Measurements from ENCODE around the gene NDUFB4. TPM values are rescaled to one million over a fixed set of nuclear protein-coding genes. Genes with fewer than 3 reads are reported as not detected.
A peak's percentile ranks its signal among the peaks of the same experiment; 100 is the strongest.

The NDUFB4 gene
- polyA plus RNA-seq (ENCODE audit: insufficient read length) = 167 TPM
- long read RNA-seq, donor 1, transcript NDUFB4-201 (3 exons, 671 nt) = major isoform, 251 of 284 reads
- long read RNA-seq, donor 1, transcript NDUFB4-206 (2 exons, 425 nt) = minor isoform, 28 of 284 reads
- long read RNA-seq, donor 1, partial matches to known transcripts = 0 of 284 reads
- long read RNA-seq, donor 1, other reads (novel, unspliced or antisense) = 0 of 284 reads
- long read RNA-seq, donor 2, transcript NDUFB4-201 (3 exons, 671 nt) = major isoform, 197 of 233 reads
- long read RNA-seq, donor 2, transcript NDUFB4-206 (2 exons, 425 nt) = minor isoform, 22 of 233 reads
- long read RNA-seq, donor 2, transcript NDUFB4-203 (2 exons, 1,426 nt) = minor isoform, 5 of 233 reads
- long read RNA-seq, donor 2, partial matches to known transcripts = 6 of 233 reads
- long read RNA-seq, donor 2, other reads (novel, unspliced or antisense) = 0 of 233 reads
- long read RNA-seq, donor 3, transcript NDUFB4-206 (2 exons, 425 nt) = minor isoform, 18 of 156 reads
- long read RNA-seq, donor 3, transcript NDUFB4-201 (3 exons, 671 nt) = major isoform, 134 of 156 reads
- long read RNA-seq, donor 3, partial matches to known transcripts = 0 of 156 reads
- long read RNA-seq, donor 3, other reads (novel, unspliced or antisense) = 0 of 156 reads
- long read RNA-seq, donor 4, transcript NDUFB4-201 (3 exons, 671 nt) = major isoform, 47 of 68 reads
- long read RNA-seq, donor 4, transcript NDUFB4-206 (2 exons, 425 nt) = minor isoform, 13 of 68 reads
- long read RNA-seq, donor 4, partial matches to known transcripts = 7 of 68 reads
- long read RNA-seq, donor 4, other reads (novel, unspliced or antisense) = 0 of 68 reads
- long read RNA-seq, donor 5, transcript NDUFB4-201 (3 exons, 671 nt) = major isoform, 328 of 362 reads
- long read RNA-seq, donor 5, transcript NDUFB4-206 (2 exons, 425 nt) = minor isoform, 23 of 362 reads
- long read RNA-seq, donor 5, transcript NDUFB4-204 (3 exons, 558 nt) = minor isoform, 6 of 362 reads
- long read RNA-seq, donor 5, partial matches to known transcripts = 0 of 362 reads
- long read RNA-seq, donor 5, other reads (novel, unspliced or antisense) = 0 of 362 reads
- long read RNA-seq, donor 6, transcript NDUFB4-203 (2 exons, 1,426 nt) = minor isoform, 7 of 261 reads
- long read RNA-seq, donor 6, transcript NDUFB4-204 (3 exons, 558 nt) = minor isoform, 7 of 261 reads
- long read RNA-seq, donor 6, transcript NDUFB4-206 (2 exons, 425 nt) = minor isoform, 21 of 261 reads
- long read RNA-seq, donor 6, transcript NDUFB4-201 (3 exons, 671 nt) = major isoform, 226 of 261 reads
- long read RNA-seq, donor 6, partial matches to known transcripts = 0 of 261 reads
- long read RNA-seq, donor 6, other reads (novel, unspliced or antisense) = 0 of 261 reads
- long read RNA-seq, donor 7, transcript NDUFB4-206 (2 exons, 425 nt) = minor isoform, 27 of 348 reads
- long read RNA-seq, donor 7, transcript NDUFB4-201 (3 exons, 671 nt) = major isoform, 299 of 348 reads
- long read RNA-seq, donor 7, transcript NDUFB4-203 (2 exons, 1,426 nt) = minor isoform, 9 of 348 reads
- long read RNA-seq, donor 7, partial matches to known transcripts = 0 of 348 reads
- long read RNA-seq, donor 7, other reads (novel, unspliced or antisense) = 12 of 348 reads
- long read RNA-seq, donor 8, transcript NDUFB4-201 (3 exons, 671 nt) = major isoform, 103 of 113 reads
- long read RNA-seq, donor 8, transcript NDUFB4-206 (2 exons, 425 nt) = minor isoform, 6 of 113 reads
- long read RNA-seq, donor 8, partial matches to known transcripts = 0 of 113 reads
- long read RNA-seq, donor 8, other reads (novel, unspliced or antisense) = 0 of 113 reads

DNA sequence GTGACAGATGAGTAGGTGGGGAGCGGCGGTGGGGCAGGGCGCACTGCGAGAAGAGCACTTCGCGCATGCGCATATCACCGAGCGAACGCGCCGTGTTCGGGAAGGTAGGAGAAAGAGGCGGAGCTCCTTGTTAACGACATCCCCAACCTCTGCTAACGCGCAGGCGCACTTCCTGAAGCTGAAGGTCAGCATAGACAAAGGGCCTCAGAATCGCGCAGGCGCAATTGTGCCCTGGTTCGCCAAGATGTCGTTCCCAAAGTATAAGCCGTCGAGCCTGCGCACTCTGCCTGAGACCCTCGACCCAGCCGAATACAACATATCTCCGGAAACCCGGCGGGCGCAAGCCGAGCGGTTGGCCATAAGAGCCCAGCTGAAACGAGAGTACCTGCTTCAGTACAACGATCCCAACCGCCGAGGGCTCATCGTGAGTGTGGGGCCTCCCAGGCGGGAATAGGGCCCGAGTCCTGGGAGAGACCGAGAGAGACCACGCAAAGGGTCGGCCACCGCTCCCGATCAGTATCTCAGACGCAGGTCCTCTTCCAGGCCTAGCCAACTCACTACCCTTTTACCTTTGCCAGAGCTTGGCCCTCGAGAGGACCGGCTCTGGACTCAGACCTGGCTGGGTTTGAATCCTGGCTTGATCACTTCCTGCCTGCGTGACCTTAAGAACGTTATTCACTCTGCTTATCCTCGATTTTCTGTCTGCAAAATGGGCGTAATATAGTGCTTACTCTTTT is at the start of gene NDUFB4:
Gene NDUFB4, plus strand, starts transcription at position 221 of the 737 bp plus-strand sequence. Its CDS starts 24 bp downstream, at position 245.
- DNase-seq = peak; percentile 98

DNA sequence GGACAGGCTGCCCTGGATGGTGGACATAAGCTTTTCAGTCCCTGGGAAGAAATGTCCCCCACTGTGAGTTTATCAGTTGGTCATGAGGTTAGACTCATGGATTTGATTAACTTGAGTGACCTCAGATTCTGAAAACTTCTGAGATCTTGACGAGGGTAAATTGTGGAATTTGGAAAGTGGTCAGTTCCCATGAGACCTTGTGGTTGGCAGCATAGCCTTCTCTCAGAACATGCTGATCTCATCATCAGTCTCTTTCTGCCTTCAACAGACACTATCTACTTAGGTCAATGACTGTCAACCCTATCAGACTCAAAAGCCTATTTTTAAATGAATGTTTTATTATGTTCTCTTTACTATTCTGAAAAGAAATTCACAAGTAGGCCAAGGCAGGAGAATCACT is 45.6 kb upstream of the NDUFB4 start:
- no peak for DNase-seq

DNA sequence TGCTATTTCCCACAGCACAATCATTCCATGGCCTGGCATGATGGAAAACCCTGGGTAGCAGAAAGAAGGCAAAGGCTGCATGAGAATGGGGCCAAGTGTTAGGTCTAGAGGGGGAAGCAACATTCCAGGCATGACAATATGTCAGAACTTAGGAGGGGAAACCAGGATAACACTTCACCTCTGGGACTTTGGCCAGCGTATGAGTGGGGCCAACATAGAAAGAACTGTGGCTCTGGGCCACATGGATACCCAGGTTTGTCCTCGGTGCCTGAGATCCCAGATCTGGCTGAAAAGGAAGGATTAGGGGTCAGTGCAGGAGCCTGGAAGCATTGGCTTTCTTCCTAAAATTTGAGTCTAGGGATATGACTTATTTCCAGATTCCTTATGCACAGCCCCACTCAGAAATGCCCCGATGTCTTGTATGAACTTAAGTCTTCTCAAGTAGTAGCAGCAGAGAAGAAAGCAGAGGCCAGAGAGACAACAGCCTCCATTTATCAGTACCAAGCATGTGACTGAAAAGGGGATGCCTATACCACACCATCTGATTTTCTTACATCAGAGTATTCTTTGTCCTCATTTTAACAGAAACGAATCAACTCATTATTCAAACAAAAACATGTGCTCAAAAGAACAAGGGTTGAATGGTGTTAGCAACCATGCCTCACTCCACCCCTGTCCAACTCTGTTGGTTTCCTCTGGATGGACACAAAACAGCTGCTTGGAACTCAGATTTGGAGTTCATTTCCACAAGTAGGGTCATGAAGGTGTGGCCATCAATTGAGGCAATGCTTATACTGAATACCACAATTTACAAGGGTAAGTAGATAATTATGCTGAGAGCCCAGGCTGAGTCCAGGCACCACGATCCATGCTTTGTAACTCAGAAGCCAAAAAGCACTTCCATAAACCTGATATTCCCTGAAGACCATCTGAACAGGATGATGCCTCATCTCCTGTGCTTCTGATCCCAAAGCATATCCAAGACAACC is 43.7 kb upstream of the NDUFB4 start:
- no peak for DNase-seq

DNA sequence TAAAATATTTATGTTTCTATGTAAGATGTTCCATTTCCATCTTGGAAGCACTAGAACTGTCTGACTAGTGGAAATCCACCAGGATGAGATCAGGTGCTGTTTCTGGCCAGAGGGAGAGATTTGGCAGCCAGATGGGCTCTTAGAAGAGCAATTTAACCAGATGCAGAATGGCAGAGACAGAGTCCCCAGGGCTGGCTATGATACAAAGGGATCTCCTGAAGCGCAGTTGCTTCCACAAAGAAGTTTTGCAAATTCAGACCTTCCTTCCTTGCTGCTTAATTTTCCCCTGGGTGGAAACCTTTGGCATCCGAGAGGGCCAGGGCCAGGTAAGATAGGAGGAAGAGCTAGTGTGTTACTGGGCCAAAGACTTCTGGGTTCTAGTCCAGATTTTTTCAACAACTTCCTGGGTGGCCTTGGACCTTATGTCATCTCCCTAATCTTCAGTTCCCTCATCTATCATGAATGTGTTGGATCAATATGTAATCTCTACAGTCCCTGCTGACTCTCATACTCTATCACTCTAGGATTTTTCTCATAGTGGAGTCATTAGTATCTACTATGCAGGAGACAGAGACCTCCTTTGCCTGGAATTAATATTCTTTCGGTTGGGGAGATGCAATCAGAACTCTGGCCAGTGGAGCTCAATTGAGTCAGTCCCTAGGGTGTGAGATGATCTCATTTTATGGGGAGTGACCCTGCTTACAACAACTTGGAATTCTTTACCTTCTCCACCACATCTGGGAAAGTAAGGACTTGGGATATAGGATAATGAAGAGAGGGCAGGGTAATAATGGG is 41.1 kb upstream of the NDUFB4 start:
- DNase-seq = no peak

DNA sequence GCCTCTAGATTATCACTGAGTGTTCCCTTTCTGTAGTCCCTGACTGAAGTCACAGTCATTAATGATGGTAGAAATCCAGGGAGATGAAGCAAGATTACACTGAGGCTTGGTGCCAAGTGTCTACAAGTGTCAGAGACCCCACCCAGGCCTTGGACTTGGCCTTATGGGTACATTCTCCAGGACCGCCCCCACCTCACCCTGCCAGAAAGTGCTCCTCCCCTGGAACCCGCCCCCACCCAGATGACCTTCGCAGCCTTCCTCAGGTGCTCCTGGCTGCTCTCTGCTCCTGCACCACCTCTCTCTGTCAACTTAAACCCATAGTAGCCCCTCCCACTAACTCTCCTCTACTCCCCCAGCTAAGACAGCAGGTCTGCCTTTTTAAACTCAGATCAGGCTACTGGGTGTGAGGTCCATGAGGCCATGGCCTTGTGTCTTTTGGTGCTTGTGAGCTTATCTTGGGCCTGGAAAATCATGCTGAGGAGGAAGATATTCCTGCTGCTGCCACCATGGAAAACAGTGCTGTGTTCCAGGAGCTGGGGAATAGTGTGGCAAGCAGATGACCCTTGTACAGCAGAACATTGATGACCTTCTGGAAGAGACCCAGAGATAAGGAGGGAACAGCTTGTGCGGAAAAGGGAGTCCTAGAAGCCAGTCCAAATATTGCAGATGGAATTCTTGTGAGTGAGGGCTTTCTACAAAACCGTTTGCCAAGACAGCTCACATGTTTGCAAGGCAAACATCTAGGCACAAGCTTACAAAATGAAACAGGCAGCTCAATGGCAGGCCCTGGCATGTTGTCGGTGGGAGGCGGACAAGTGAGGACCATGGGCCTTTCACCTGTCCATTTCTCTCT is 40.3 kb upstream of the NDUFB4 start:
- no peak for DNase-seq

DNA sequence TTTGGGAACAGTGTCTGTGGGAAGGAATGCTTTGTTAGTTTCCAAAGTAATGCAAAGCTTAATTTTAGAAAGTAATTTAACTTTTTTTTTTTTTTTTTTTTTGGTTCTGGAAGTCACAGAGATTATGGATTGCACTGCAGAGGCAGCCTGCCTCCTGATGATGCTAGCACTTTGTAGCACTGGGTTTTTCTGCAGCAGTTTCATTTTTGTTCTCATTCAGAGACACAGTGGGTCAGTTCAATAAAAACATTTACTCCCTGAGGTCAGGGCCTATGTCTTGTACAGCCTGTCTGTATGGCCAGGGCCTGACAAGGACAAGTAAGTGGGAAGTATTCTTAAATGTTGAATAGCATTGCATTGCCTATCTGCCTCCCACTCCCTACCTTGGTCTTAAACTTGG is 39.0 kb upstream of the NDUFB4 start:
- no peak for DNase-seq

DNA sequence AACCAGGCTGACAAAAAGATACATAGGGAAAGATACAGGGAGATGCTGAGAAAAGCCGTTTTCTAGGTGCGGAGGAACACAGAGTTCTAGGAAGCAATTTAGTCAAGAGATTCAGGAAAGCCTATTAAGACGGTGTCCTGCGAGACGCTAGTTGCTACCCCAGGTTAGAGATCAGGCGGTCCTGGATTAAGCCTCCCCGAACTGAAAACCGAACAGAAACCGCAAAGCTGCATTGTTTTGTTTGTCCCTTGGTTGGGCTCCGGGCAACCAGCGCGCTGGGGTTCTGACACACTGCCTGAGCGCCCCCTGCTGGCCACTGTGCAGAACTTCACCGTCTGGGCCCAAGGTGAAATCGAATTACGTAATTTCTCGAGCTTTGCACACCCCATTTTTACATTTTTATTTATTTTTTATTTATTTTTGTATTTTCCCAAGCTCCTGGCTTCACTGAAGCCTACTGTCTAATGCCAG is 37.3 kb upstream of the NDUFB4 start:
- peak; percentile 92 for DNase-seq

DNA sequence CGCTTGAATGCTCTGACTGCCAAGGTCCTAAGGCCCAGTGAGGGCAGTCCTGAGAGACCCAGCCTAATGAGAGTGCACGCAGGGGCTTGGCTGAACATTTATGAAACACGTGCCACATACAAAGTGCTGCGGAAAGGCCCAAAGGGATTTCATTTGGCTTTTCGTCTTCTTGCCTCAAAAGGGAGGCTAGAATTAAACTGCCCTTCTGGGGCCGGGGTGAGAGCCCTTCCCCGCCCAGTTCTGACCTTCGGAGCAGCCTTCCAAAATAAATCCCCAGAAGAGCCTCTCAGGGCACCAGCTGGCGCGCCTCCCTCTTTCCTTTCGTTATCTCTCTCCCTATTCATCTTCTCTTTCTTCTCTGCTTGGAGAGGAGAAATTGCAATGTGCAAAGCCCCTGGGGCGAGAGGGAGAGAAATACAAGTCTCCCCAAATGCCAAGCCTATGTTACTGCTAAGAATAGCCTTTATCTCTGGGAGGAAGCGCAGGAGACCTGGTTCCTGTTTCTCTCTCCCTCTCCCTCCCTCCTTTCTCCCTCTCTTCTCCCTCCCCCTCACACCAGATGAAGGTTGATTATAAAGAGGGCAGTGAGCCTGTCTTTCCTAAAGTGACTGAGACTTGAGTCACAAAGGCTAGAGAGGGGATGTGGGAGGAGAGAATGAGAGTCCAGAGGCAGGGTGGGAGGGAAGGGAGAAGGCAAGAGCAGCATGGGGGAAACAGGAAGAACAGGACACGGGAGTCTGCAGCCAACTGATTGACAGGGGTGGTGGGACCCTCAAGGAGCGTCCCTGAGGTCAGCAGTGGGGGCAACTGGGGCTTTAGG is 36.7 kb upstream of the NDUFB4 start:
- peak; percentile 72 for DNase-seq

DNA sequence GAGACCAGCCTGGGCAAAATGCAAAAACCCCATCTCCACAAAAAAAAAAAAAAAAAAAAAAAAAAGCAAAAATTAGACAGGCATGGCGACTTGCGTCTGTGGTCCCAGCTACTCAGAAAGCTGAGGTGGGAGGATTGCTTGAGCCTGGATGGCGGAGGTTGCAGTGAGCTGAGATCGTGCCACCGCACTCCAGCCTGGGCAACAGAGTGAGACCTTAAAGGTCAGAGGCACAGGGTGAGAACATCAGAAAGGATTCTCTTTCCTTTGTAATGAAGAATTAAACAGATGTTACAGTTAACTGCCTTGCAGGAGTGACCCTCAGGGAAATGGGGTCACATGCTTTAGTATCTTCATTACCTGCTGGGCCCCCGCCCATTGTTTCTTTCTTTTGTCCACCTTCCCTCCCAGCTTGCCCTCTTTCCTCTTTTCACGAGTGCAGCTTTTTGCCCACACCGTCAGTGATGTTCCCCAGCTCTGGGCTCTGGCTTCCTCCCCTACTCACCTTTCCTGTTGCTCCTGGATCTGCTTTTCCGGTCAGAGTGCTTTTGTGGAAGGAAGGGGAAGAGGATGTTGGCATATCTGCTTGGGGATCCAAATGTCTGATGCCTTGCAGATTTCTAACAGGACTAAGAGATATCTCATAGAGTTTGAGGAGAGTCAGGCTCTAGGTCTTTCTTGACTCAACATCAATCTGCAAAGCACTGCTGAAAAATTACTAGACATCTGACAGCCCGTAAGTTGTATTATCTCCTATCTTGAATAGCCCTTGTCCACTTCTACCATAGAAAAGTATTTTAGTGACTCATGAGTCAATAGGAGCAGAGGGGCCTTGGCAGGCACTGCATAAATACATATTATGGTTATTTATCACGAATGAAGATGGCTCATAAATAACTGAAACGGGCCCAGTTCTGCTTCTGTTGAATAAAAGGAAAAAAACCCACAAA is 35.6 kb upstream of the NDUFB4 start:
- DNase-seq = no peak

DNA sequence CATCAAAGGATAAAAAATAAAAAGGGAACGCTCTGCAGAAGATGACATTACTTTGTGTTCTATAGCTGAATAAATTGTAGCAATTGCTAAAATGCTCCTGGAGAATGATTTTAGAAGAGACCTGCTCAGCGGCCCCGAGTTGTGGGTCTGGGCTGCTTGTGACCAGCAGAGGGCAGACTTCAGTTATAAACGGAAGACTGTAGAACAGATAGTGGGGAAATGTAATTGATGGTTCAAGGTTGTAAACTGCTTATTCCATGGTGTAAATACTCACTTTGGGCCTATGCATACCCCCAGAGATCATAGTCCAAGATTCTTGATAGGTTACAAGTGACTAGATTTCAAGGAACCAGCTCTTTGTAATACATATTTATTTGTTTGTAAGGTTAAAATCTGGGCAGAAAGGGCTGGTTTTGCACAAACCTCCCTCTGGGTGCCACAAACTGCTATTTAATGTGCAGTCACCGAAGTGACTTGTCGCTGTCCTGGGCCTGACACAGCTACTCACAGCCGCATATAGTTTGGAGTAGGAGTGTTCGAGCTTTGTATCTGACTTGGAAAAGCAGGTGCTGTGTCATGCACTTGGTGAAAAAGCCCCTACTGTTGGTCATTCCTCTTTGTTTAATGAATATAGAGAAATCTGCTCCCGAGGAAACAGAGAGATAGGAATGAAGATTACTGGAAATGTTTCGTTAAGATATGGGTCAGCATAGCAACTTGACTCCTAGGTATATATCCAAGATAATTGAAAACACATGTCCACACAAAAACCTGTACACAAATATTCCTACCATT is 34.7 kb upstream of the NDUFB4 start:
- DNase-seq = peak; percentile 66

DNA sequence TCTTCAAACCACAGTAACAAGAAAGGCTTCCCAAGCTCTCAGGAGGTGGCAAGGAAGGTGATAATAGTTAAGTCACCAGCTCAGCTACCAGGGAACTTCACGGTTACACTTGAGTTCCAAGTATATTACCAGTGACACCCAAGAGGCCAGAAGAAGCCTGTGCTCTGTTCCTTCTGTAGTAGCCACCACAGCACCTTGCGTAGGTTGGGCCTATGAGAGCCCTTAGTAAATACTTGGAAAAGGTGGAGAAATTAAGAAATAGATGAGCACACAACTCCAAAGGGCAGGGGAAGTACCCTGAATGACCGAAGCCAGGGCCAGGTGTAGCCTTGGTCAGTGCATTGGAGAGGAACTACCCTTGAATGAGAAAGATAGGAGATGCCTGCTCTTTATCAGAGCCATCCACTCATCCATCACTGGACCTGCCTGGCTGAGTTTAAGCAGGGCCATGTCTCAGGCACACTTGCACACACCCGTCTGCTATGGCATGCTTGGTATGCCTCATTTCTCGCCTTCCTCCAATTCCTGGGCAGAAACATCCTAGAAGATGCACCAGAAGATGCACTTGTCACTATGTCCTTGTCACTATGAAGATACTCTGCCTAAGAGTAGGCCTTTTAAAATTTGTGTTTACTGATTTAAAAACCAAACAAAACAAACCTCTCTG is 32.6 kb upstream of the NDUFB4 start:
- no peak for DNase-seq

DNA sequence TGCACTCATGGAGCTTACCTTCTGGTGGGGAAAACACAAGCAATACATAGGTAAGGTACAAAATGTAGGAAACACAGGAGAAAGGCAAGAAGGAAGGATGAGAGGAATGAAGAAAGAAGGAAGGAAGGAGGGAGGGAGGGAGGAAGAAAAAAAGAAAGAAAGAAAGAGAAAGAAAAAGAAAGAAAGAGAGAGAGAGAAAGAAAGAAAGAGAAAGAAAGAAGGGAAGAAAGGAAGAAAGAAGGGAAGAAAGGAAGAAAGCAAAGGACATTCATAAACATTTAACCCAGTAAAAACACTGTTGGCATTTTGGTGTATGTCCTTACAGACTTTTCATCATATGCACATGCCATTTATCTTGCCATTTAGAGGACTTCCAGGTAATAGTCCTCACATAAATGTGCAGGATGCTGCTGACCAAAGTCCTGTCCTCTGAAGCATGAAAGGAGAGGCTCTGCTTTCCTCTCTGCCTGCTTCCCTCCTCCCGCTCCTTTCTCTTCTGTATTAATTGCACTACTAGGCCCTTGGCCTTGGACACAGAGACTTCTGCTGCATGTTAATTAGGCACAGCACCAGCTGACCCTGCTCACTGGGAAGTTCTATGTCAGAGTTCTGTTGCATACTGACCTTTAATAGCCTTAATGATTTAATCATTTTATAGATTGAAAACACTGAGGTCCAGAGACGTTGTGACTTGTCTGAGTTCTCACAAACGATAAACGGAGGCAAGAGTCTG is 29.7 kb upstream of the NDUFB4 start:
- no peak for DNase-seq
